Stimulated activated naive CD4-positive, alpha-beta T cell (primary cell): ENCODE data around the gene AGPAT3.

Experiments
- DNase-seq, 6 experiments: peaks; one replicate each; lab custom pipeline; 2025; lab: John Stamatoyannopoulos, UW

AGPAT3 gene

GRCh38 chr21:43864313-43864961 is 586 bp upstream of the AGPAT3 start:
- peak in 5 of 6 experiments; percentile 18 to 36 (median 24) for DNase-seq

- peak; percentile 16 to 68 (median 48) for DNase-seq
These were observed 677 bp downstream of the AGPAT3 start for GRCh38 chr21:43865540-43866259.

GRCh38 chr21:43866260-43866629 is 1.2 kb downstream of the AGPAT3 start:
- peak in 4 of 6 experiments; percentile 13 to 41 (median 20) for DNase-seq

- DNase-seq, result peak in 3 of 6 experiments; percentile 14 to 37 (median 34)
These were observed 1.8 kb downstream of the AGPAT3 start for GRCh38 chr21:43866659-43867331.

- no peak for DNase-seq
These were observed 2.3 kb downstream of the AGPAT3 start for GRCh38 chr21:43867332-43867703.

GRCh38 chr21:43867948-43868347 is 2.9 kb downstream of the AGPAT3 start:
- no peak for DNase-seq

GRCh38 chr21:43868461-43868860 is 3.4 kb downstream of the AGPAT3 start:
- DNase-seq, result no peak

GRCh38 chr21:43869486-43870325 is 4.7 kb downstream of the AGPAT3 start:
- no peak for DNase-seq

- DNase-seq, result no peak
These were observed 6.5 kb downstream of the AGPAT3 start for GRCh38 chr21:43871487-43871886.

GRCh38 chr21:43872531-43873197 is 7.6 kb downstream of the AGPAT3 start:
- no peak for DNase-seq

GRCh38 chr21:43873673-43874072 is 8.7 kb downstream of the AGPAT3 start:
- no peak for DNase-seq

GRCh38 chr21:43874085-43874805 is 9.2 kb downstream of the AGPAT3 start:
- no peak for DNase-seq

GRCh38 chr21:43876605-43877004 is 11.6 kb downstream of the AGPAT3 start:
- DNase-seq, result no peak

- DNase-seq, result no peak
These were observed 13.0 kb downstream of the AGPAT3 start for GRCh38 chr21:43877936-43878575.

- no peak for DNase-seq
These were observed 14.5 kb downstream of the AGPAT3 start for GRCh38 chr21:43879348-43880110.

- DNase-seq, result no peak
These were observed 15.3 kb downstream of the AGPAT3 start for GRCh38 chr21:43880111-43880985.

- DNase-seq, result no peak
These were observed 16.3 kb downstream of the AGPAT3 start for GRCh38 chr21:43881283-43881682.

- DNase-seq, result no peak
These were observed 16.9 kb downstream of the AGPAT3 start for GRCh38 chr21:43881935-43882334.
